Thymus (tissue), 11 donors: ENCODE measurements around the gene GHITM. TPM values are rescaled to one million over a fixed set of nuclear protein-coding genes. Genes with fewer than 3 reads are reported as not detected.
A peak's percentile ranks its signal among the peaks of the same experiment; 100 is the strongest.
"Not testable (repeated sequence)": the region's sequence is repeated elsewhere in the genome, so short reads cannot be mapped to it uniquely, and the experiment has no call there.

ENCODE experiments used
- DNase-seq, 9 donors: peaks; one replicate each; pipeline ENCODE4 v3.0.0-alpha.2; 2013; ENCODE audit warnings: low spot score in 9 of 9, low read depth in 6 of 9, missing footprints in 1 of 9
- H3K27ac ChIP-seq, 2 donors: one replicate each; pipeline ENCODE4 v1.5.1; 2013; ENCODE audit warnings: control low read depth in 1 of 2, low read depth in 1 of 2, low read length in 1 of 2, mild to moderate bottlenecking in 1 of 2, moderate library complexity in 1 of 2
- H3K27me3 ChIP-seq, 2 donors: one replicate each; pipeline ENCODE4 v1.5.1; 2013; ENCODE audit warnings: low read length in 1 of 2; ENCODE audit not compliant: control insufficient read depth in 2 of 2, insufficient read depth in 1 of 2
- H3K36me3 ChIP-seq, 2 donors: one replicate each; pipeline ENCODE4 v1.5.1; 2013; ENCODE audit warnings: low read length in 1 of 2, mild to moderate bottlenecking in 1 of 2, moderate library complexity in 1 of 2; ENCODE audit not compliant: control insufficient read depth in 2 of 2, insufficient read depth in 2 of 2
- H3K4me1 ChIP-seq, 2 donors: one replicate each; pipeline ENCODE4 v1.5.1; 2013; ENCODE audit warnings: low read length in 2 of 2; ENCODE audit not compliant: control insufficient read depth in 2 of 2, insufficient read depth in 2 of 2
- H3K4me3 ChIP-seq, 2 donors: one replicate each; pipeline ENCODE4 v1.5.1; 2013; ENCODE audit warnings: low read length in 2 of 2, control low read depth in 1 of 2, mild to moderate bottlenecking in 1 of 2
- H3K9me3 ChIP-seq, 2 donors: one replicate each; pipeline ENCODE4 v1.5.1; 2013; ENCODE audit warnings: low read length in 1 of 2, mild to moderate bottlenecking in 1 of 2; ENCODE audit not compliant: control insufficient read depth in 2 of 2, insufficient read depth in 1 of 2
- WGBS: extraction: QIAGEN DNeasy Blood & Tissue Kit; methylation state at CpG from one replicate; pipeline ENCODE4 v1.1.7; 2013; 5-methylcytosine and 5-hydroxymethylcytosine counted together
- polyA plus RNA-seq: library from polyadenylated mRNA; stranded (reverse); fragments of 200-250 nt; gene quantifications from one replicate; pipeline ENCODE4 v1.2.3, GENCODE V29; 2013
- total RNA-seq: library from RNA; stranded (reverse); fragments of 120-200 nt; gene quantifications from one replicate; pipeline ENCODE4 v1.2.4, GENCODE V29; 2013
- donor health status: healthy.

Gene GHITM
- total and polyA plus RNA-seq, 2 donors, result 131 to 132 TPM

GRCh38 chr10:84168382-84168781 lies 29.1 kb downstream of the GHITM start:
- H3K27ac ChIP-seq, H3K36me3 ChIP-seq, H3K27me3 ChIP-seq, H3K4me3 ChIP-seq, H3K9me3 ChIP-seq, H3K4me1 ChIP-seq, DNase-seq: not testable (repeated sequence)
- 97% methylated on average over 10 of the region's 10 CpGs for WGBS

GRCh38 chr10:84171237-84171636 lies 31.9 kb downstream of the GHITM start:
- not testable (repeated sequence) for H3K36me3 ChIP-seq, DNase-seq, H3K27me3 ChIP-seq, H3K9me3 ChIP-seq, H3K4me1 ChIP-seq, H3K4me3 ChIP-seq, H3K27ac ChIP-seq
- WGBS, result 95% methylated on average over 2 of the region's 2 CpGs

GRCh38 chr10:84171700-84172466 lies 32.6 kb downstream of the GHITM start:
- DNase-seq, H3K27me3 ChIP-seq, H3K9me3 ChIP-seq, H3K4me1 ChIP-seq, H3K4me3 ChIP-seq, H3K36me3 ChIP-seq, H3K27ac ChIP-seq: not testable (repeated sequence)
- WGBS, result 96% methylated on average over 20 of the region's 21 CpGs

- H3K4me1 ChIP-seq, result peaks cover 5 to 18% of the 10 kb centered on the region in 2 donors
- WGBS, result 94% methylated on average over 9 of the region's 9 CpGs
- no peak overlapping the region for H3K4me3 ChIP-seq
- DNase-seq, result peak in 1 of 9 donors; percentile 41
- peak overlapping the region in 1 of 2 donors; percentile 46 for H3K27ac ChIP-seq
- H3K27me3 ChIP-seq, result no peaks in the 10 kb centered on the region
- H3K9me3 ChIP-seq, result no peaks in the 10 kb centered on the region
- H3K36me3 ChIP-seq, result peaks cover 0 to 2% of the 10 kb centered on the region in 2 donors
Observed at GRCh38 chr10:84172467-84173356, 33.4 kb downstream of the GHITM start.

GRCh38 chr10:84173501-84173929 lies 34.2 kb downstream of the GHITM start, which contains the start of gene GPR15LG:
Gene GPR15LG, plus strand, starts transcription at chr10:84173801. Its CDS starts 51 bp downstream, at chr10:84173852.
- Histone ChIP-seq H3K27ac (peak within 1 kb of the TSS in 1 of 2 donors; percentile 46), H3K36me3 (peaks cover 0 to 2% of the 10 kb centered on the region in 2 donors), H3K9me3 (no peaks in the 10 kb centered on the region), H3K4me1 (peaks cover 5 to 20% of the 10 kb centered on the region in 2 donors), H3K27me3 (no peaks in the 10 kb centered on the region), H3K4me3 (no peak within 1 kb of the TSS)
- 96% methylated on average over 2 of the region's 2 CpGs for WGBS
- DNase-seq, result no peak

GRCh38 chr10:84175436-84175835 lies 36.1 kb downstream of the GHITM start:
- peaks cover 0 to 2% of the 10 kb centered on the region in 2 donors for H3K36me3 ChIP-seq
- WGBS, result 98% methylated on average over 6 of the region's 6 CpGs
- DNase-seq, result no peak
- peaks cover 5 to 27% of the 10 kb centered on the region in 2 donors for H3K4me1 ChIP-seq
- H3K4me3 ChIP-seq, result no peak overlapping the region
- H3K9me3 ChIP-seq, result no peaks in the 10 kb centered on the region
- H3K27ac ChIP-seq, result no peak overlapping the region
- no peaks in the 10 kb centered on the region for H3K27me3 ChIP-seq

GRCh38 chr10:84176351-84176750 lies 37.0 kb downstream of the GHITM start:
- H3K27me3 ChIP-seq, result no peaks in the 10 kb centered on the region
- 96% methylated on average over 4 of the region's 4 CpGs for WGBS
- H3K36me3 ChIP-seq, result peaks cover 0 to 2% of the 10 kb centered on the region in 2 donors
- no peak overlapping the region for H3K4me3 ChIP-seq
- peaks cover 5 to 27% of the 10 kb centered on the region in 2 donors for H3K4me1 ChIP-seq
- H3K27ac ChIP-seq, result peak overlapping the region in 1 of 2 donors; percentile 26
- DNase-seq, result no peak
- peaks cover 0 to 3% of the 10 kb centered on the region in 2 donors for H3K9me3 ChIP-seq

- H3K27me3 ChIP-seq, result no peaks in the 10 kb centered on the region
- no peak overlapping the region for H3K4me3 ChIP-seq
- H3K27ac ChIP-seq, result peak overlapping the region; percentile 88 to 93
- peaks cover 5 to 27% of the 10 kb centered on the region in 2 donors for H3K4me1 ChIP-seq
- H3K9me3 ChIP-seq, result peaks cover 0 to 5% of the 10 kb centered on the region in 2 donors
- 94% methylated on average over 4 of the region's 4 CpGs for WGBS
- H3K36me3 ChIP-seq, result peaks cover 0 to 2% of the 10 kb centered on the region in 2 donors
- no peak for DNase-seq
Observed at GRCh38 chr10:84176836-84177474, 37.6 kb downstream of the GHITM start.
